ENCODE measurements around the gene FMN1. TPM values are rescaled to one million over a fixed set of nuclear protein-coding genes. Genes with fewer than 3 reads are reported as not detected.

The FMN1 gene
- total RNA-seq, 1 donor from 2014 or later: 1.2 TPM

- FAIRE-seq (no peak), DNase-seq (ENCODE audit: low spot score in 2 of 2) (no peak)
Measured at GRCh38 chr15:32905481-32905880, 289.0 kb downstream of the FMN1 start.

GRCh38 chr15:32904448-32904847, 290.1 kb downstream of the FMN1 start:
- FAIRE-seq: no peak
- DNase-seq (ENCODE audit: low spot score in 2 of 2): no peak

GRCh38 chr15:32903591-32904290, 290.8 kb downstream of the FMN1 start:
- FAIRE-seq (no peak), DNase-seq (ENCODE audit: low spot score in 2 of 2) (no peak)

GRCh38 chr15:32901995-32902394, 292.5 kb downstream of the FMN1 start:
- DNase-seq (ENCODE audit: low spot score in 2 of 2) (no peak), FAIRE-seq (no peak)

- FAIRE-seq: no peak
- no peak for DNase-seq (ENCODE audit: low spot score in 2 of 2)
Measured at GRCh38 chr15:32901192-32901591, 293.3 kb downstream of the FMN1 start.

- no peak for FAIRE-seq
- DNase-seq (ENCODE audit: low spot score in 2 of 2): no peak
Measured at GRCh38 chr15:32899126-32899596, 295.4 kb downstream of the FMN1 start.

- no peak for FAIRE-seq
- no peak for DNase-seq (ENCODE audit: low spot score in 2 of 2)
Measured at GRCh38 chr15:32898414-32898813, 296.1 kb downstream of the FMN1 start.

- no peak for FAIRE-seq
- DNase-seq (ENCODE audit: low spot score in 2 of 2): no peak
Measured at GRCh38 chr15:32893421-32893820, 301.1 kb downstream of the FMN1 start.

GRCh38 chr15:32889214-32889613, 305.3 kb downstream of the FMN1 start:
- no peak for DNase-seq (ENCODE audit: low spot score in 2 of 2)
- FAIRE-seq: no peak

- FAIRE-seq: no peak
- DNase-seq (ENCODE audit: low spot score in 2 of 2): no peak
Measured at GRCh38 chr15:32888221-32888761, 306.2 kb downstream of the FMN1 start.

- DNase-seq (ENCODE audit: low spot score in 2 of 2) (no peak), FAIRE-seq (no peak)
Measured at GRCh38 chr15:32887090-32887489, 307.4 kb downstream of the FMN1 start.

GRCh38 chr15:32886459-32886858, 308.1 kb downstream of the FMN1 start:
- FAIRE-seq (no peak), DNase-seq (ENCODE audit: low spot score in 2 of 2) (no peak)

GRCh38 chr15:32885713-32886112, 308.8 kb downstream of the FMN1 start:
- DNase-seq (ENCODE audit: low spot score in 2 of 2): no peak
- no peak for FAIRE-seq

- DNase-seq (ENCODE audit: low spot score in 2 of 2) (no peak), FAIRE-seq (no peak)
Measured at GRCh38 chr15:32884146-32884545, 310.4 kb downstream of the FMN1 start.

GRCh38 chr15:32882955-32883354, 311.6 kb downstream of the FMN1 start:
- FAIRE-seq (no peak), DNase-seq (ENCODE audit: low spot score in 2 of 2) (no peak)

- no peak for DNase-seq (ENCODE audit: low spot score in 2 of 2)
Measured at GRCh38 chr15:32881528-32881927, 313.0 kb downstream of the FMN1 start.

GRCh38 chr15:32880642-32881041, 313.9 kb downstream of the FMN1 start:
- DNase-seq (ENCODE audit: low spot score in 2 of 2) (no peak), FAIRE-seq (no peak)

More at GRCh38 chr15:32881528-32881927, 313.0 kb downstream of the FMN1 start:
- FAIRE-seq: no peak

GRCh38 chr15:32879980-32880379, 314.5 kb downstream of the FMN1 start:
- FAIRE-seq (no peak), DNase-seq (ENCODE audit: low spot score in 2 of 2) (no peak)

- FAIRE-seq: no peak
Measured at GRCh38 chr15:32878869-32879805, 315.4 kb downstream of the FMN1 start.

GRCh38 chr15:32878342-32878741, 316.2 kb downstream of the FMN1 start:
- FAIRE-seq (no peak), DNase-seq (ENCODE audit: low spot score in 2 of 2) (no peak)

More at GRCh38 chr15:32878869-32879805, 315.4 kb downstream of the FMN1 start:
- no peak for DNase-seq (ENCODE audit: low spot score in 2 of 2)
